Measurements from ENCODE around the gene P2RY12. TPM values are rescaled to one million over a fixed set of nuclear protein-coding genes. Genes with fewer than 3 reads are reported as not detected.
A peak's percentile ranks its signal among the peaks of the same experiment; 100 is the strongest.

P2RY12 gene
- total RNA-seq, 1 experiment from 2014 or later, result not detected

DNA sequence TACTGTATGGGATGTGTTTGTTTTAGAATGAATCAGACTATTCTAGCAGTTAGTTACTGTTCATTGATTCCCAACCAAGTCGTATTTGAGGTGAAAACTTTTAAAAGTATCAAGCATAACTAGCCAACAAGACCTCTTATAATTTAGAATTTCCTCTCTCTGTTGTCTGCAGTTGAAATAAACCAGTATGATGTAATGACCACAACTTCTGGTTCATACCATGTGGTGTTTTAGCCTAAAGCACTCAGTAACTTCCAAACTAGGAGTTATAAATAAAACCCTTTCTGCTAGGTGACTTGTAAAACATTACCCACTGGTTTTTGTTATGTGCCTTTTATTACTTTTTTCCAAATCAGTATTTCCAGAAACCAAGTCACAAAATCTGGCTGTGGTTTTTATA is 19.8 kb upstream of the P2RY12 start:
- Histone ChIP-seq H3K9ac (ENCODE audit: low read length) (no peak overlapping the region), H3F3A (ENCODE audit: low read length, unreplicated experiment) (no peaks in the 10 kb centered on the region), H3K27me3 (ENCODE audit: low read length) (no peaks in the 10 kb centered on the region), H3K9me3 (ENCODE audit: low read length) (no peaks in the 10 kb centered on the region), H3K36me3 (ENCODE audit: low read depth, low read length) (no peaks in the 10 kb centered on the region), H3K4me2 (ENCODE audit: low read length) (no peak overlapping the region), H2AFZ (ENCODE audit: low read length) (no peak overlapping the region), H3K4me3 (ENCODE audit: low read length) (no peak overlapping the region), H3K4me1 (ENCODE audit: insufficient read depth, low read length) (peaks cover 18% of the 10 kb centered on the region), H3K27ac (ENCODE audit: low read length) (no peak overlapping the region), H3K79me2 (ENCODE audit: low read length) (no peaks in the 10 kb centered on the region), H3K9me2 (replicated peaks; ENCODE audit: low read length) (no peaks in the 10 kb centered on the region), H4K20me1 (ENCODE audit: low read length) (no peaks in the 10 kb centered on the region)
- DNase-seq (peak; percentile 23), ATAC-seq (peak; percentile 85)
- TF ChIP-seq EZH2phosphoT487 (IDR thresholded peaks at IDR 0.05; ENCODE audit: borderline replicate concordance, low read length), result no peak
- TF ChIP-seq EZH2 (IDR thresholded peaks at IDR 0.05; ENCODE audit: low read length, unreplicated experiment), result no peak
- TF ChIP-seq, protein P1, sequence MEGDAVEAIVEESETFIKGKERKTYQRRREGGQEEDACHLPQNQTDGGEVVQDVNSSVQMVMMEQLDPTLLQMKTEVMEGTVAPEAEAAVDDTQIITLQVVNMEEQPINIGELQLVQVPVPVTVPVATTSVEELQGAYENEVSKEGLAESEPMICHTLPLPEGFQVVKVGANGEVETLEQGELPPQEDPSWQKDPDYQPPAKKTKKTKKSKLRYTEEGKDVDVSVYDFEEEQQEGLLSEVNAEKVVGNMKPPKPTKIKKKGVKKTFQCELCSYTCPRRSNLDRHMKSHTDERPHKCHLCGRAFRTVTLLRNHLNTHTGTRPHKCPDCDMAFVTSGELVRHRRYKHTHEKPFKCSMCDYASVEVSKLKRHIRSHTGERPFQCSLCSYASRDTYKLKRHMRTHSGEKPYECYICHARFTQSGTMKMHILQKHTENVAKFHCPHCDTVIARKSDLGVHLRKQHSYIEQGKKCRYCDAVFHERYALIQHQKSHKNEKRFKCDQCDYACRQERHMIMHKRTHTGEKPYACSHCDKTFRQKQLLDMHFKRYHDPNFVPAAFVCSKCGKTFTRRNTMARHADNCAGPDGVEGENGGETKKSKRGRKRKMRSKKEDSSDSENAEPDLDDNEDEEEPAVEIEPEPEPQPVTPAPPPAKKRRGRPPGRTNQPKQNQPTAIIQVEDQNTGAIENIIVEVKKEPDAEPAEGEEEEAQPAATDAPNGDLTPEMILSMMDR (conservative IDR thresholded peaks at IDR 0.05; ENCODE audit: low read depth, low read length), result no peak
- BruUV-seq (replicated peaks), result no TSS peak
- POLR2A ChIA-PET (ENCODE audit: unreplicated experiment), result no interaction called here
- intact Hi-C loops (cut with micrococcal nuclease), result no loop called here
- CTCF ChIA-PET, result no interaction called here

DNA sequence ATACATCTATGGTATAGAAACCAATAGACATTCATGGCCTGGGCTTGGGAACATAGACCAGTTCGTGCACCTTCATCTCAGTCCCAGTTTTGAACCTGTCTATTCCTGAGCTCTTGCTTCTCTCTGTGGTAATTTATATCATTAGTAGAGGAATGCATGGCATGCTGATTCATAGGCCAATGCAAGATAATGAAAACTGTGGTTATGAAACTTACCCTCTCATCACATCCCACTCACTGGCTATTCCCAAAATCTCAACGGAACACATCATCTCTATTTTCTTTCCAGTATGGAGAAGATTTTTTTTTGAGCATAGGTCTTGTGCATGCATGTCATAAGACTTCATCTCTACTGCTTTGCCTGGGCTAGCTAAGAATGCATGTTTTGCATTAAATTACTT is 18.7 kb upstream of the P2RY12 start:
- Histone ChIP-seq H3K4me3 (ENCODE audit: low read length) (no peak overlapping the region), H2AFZ (ENCODE audit: low read length) (no peak overlapping the region), H3K9me2 (replicated peaks; ENCODE audit: low read length) (no peaks in the 10 kb centered on the region), H3K79me2 (ENCODE audit: low read length) (no peaks in the 10 kb centered on the region), H3K4me1 (ENCODE audit: insufficient read depth, low read length) (peaks cover 18% of the 10 kb centered on the region), H3K4me2 (ENCODE audit: low read length) (0 out of 2 replicates have a peak overlapping the region, but pooled peaks have one; percentile 5), H3K36me3 (ENCODE audit: low read depth, low read length) (no peaks in the 10 kb centered on the region), H3K27ac (ENCODE audit: low read length) (no peak overlapping the region), H3K9ac (ENCODE audit: low read length) (no peak overlapping the region), H3K9me3 (ENCODE audit: low read length) (no peaks in the 10 kb centered on the region), H4K20me1 (ENCODE audit: low read length) (no peaks in the 10 kb centered on the region), H3F3A (ENCODE audit: low read length, unreplicated experiment) (no peaks in the 10 kb centered on the region), H3K27me3 (ENCODE audit: low read length) (no peaks in the 10 kb centered on the region)
- CTCF ChIA-PET, result no interaction called here
- ATAC-seq, result no peak
- BruUV-seq (replicated peaks), result no TSS peak
- intact Hi-C loops (cut with micrococcal nuclease), result no loop called here
- no peak for TF ChIP-seq EZH2 (IDR thresholded peaks at IDR 0.05; ENCODE audit: low read length, unreplicated experiment)
- TF ChIP-seq EZH2phosphoT487 (IDR thresholded peaks at IDR 0.05; ENCODE audit: borderline replicate concordance, low read length), result no peak
- TF ChIP-seq, protein P1 (conservative IDR thresholded peaks at IDR 0.05; ENCODE audit: low read depth, low read length), result no peak
- POLR2A ChIA-PET (ENCODE audit: unreplicated experiment), result no interaction called here
- DNase-seq, result peak; percentile 15

DNA sequence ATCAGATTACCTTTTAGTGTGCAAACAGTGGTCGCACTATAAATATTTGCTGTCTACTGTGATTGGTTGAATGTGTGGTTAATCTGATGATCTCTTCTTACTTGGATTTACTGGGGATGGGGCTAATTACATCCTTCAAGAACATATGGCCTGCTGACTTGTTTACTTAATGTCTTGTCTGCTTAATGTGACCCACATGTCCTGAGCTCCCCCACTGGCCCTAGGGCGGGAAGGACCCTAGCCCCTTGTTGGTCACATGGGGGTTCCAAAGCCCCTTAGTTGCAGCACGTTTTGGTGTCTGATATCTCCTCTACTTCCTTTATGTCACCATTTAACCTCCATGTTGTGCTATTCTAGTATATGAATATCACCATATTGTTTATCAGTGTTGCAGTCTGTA is 17.8 kb upstream of the P2RY12 start:
- Histone ChIP-seq H2AFZ (ENCODE audit: low read length) (no peak overlapping the region), H3K9me3 (ENCODE audit: low read length) (no peaks in the 10 kb centered on the region), H4K20me1 (ENCODE audit: low read length) (no peaks in the 10 kb centered on the region), H3K27me3 (ENCODE audit: low read length) (no peaks in the 10 kb centered on the region), H3K79me2 (ENCODE audit: low read length) (no peaks in the 10 kb centered on the region), H3K9ac (ENCODE audit: low read length) (no peak overlapping the region), H3K9me2 (replicated peaks; ENCODE audit: low read length) (no peaks in the 10 kb centered on the region), H3K27ac (ENCODE audit: low read length) (no peak overlapping the region), H3K4me1 (ENCODE audit: insufficient read depth, low read length) (peaks cover 18% of the 10 kb centered on the region), H3F3A (ENCODE audit: low read length, unreplicated experiment) (no peaks in the 10 kb centered on the region), H3K4me2 (ENCODE audit: low read length) (no peak overlapping the region), H3K4me3 (ENCODE audit: low read length) (no peak overlapping the region), H3K36me3 (ENCODE audit: low read depth, low read length) (no peaks in the 10 kb centered on the region)
- TF ChIP-seq, protein P1 (conservative IDR thresholded peaks at IDR 0.05; ENCODE audit: low read depth, low read length), result no peak
- TF ChIP-seq EZH2 (IDR thresholded peaks at IDR 0.05; ENCODE audit: low read length, unreplicated experiment) (no peak), EZH2phosphoT487 (IDR thresholded peaks at IDR 0.05; ENCODE audit: borderline replicate concordance, low read length) (no peak)
- no TSS peak for BruUV-seq (replicated peaks)
- no peak for ATAC-seq
- intact Hi-C loops (cut with micrococcal nuclease), result no loop called here
- CTCF ChIA-PET, result no interaction called here
- no peak for DNase-seq
- POLR2A ChIA-PET (ENCODE audit: unreplicated experiment), result no interaction called here
